NCI-H2107 treated with DMSO at 0.1 percent for 48 hours (cell line): ENCODE data around the gene QSOX2.

Experiments
- DNase-seq: peaks from one replicate; lab custom pipeline; 2025; ENCODE audit not compliant: unreplicated experiment; lab: John Stamatoyannopoulos, UW

QSOX2 gene

DNA sequence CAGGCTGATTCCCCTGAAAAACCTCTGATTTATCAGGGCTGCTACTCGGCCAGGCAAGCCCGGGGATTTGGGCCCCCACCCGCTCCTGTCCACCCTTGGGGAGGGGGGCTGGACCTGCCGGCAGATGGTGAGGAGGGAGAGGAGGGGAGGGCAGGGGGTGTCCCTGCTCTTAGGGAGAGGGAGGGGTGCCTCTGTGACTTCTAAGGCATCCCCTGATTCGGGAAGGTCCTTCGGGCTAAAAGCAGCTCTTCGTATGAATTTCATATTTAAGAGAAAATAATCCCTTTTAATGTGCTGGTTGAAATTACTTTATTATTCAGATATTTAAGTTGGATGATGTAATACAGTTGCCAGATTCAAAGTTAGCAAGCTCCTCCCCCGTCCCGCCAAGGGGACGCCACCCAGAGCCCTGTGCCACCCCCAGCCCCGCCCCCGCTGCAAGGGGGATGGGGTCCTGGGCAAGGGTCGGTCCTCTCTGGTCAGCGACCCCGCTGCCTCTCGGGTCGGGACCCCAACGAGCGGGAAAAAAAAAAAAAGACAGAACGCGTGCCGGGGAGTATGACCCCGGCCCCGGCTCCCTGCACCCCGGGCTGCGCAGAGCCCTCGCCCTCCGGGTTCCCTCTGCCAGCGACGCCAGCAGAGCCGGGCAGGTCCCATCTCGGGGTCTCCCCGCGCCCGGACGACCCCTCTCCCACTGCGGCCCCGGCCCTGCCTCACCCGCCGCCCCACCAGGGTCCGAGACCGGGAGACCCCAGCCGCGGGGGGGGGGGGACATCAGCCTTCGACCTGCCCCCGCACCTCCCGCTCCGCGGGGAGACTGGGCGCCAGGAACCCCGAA is 53.1 kb downstream of the QSOX2 start:
- DNase-seq = no peak

DNA sequence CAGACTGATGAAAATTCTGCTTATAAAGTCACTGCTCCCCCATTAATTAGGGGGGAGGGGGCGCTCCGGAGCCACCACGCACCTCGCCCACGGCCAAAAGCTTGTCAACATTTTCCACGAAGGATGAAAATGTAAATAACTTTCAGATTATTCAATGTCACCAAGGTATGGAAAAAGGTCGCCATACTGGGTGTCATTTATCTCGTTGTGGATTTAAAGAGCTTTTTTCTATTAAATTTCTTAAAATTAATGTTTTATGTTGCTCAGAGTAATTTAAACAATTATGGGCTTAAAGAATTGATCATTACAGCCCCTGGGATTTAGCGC is 53.7 kb downstream of the QSOX2 start:
- no peak for DNase-seq

DNA sequence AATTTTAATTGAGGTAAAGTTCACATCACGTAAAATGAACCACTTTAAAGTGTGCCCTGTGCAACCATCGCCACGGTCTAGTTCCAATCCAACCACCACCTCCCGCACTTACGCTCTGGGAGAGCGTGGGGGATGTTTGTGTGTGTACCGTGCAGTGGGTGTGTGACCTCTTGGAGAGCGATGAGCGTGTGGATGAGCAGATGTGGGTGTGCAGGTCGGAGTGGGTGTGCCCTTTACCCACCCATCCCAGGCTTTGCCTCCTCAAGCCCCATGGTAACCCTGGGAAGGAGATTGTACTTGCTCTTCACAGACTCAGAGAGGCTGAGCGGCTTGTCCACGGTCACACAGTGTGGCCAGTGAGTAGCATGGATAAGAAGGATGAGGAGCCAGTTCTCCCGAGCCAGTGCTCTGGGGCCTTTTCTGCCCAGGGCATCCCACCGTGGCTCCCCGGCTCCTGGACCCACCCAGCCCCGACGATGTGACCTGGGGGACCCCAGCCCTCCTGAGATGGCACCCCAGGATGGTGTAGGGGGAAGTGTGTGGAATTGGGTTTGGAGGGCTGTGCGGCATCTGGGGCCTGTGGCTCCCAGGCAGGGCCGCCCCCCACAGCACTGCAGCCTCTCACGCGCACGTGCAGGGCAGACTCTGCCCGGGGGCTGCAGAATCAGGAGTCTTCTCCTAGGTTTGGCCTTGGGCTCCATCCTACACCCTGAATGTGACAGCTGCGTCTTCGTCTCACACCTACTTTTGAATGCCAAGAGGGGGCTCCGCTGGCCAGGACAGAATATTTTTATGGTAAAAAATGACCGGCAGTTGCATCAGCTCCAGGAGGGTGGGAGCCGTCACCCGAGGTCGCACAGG is 54.3 kb downstream of the QSOX2 start:
- DNase-seq = no peak

DNA sequence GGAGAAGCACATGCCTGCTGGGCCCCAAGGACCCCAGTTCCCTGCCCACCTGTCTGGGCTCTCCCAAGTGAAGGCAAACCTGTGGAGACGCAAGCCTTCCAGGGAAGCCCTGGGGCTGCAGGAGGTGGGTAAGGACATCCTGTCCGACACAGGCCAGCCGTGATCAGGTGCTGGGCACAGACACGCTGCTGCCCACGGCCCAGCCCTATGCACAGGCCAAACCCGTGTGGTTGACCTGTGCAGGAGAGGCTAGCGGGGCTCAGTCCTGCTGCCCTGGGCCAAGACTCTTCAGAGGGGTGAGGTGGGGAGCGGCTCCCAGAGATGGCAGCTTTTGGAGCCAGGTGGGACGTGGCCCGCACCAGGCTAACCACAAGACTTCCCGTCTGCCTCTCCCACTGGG is 55.0 kb downstream of the QSOX2 start:
- no peak for DNase-seq

DNA sequence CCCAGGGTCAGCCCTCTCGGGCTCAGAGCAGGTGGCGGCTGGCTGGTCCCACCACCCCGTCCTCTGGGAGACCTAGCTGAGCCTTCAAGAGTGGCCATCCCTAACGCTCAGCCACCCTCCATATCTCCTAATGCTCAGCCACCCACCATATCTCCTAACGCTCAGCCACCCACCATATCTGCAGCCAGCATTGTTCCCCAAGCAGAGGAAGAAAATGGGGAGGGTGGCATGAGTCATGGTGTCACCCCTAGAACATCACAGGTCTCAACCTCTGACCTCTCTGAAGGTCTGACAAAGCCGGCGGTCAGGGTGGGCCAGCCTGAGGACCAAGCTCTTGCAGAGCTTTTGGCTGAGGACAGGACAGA is 55.4 kb downstream of the QSOX2 start:
- DNase-seq = no peak

DNA sequence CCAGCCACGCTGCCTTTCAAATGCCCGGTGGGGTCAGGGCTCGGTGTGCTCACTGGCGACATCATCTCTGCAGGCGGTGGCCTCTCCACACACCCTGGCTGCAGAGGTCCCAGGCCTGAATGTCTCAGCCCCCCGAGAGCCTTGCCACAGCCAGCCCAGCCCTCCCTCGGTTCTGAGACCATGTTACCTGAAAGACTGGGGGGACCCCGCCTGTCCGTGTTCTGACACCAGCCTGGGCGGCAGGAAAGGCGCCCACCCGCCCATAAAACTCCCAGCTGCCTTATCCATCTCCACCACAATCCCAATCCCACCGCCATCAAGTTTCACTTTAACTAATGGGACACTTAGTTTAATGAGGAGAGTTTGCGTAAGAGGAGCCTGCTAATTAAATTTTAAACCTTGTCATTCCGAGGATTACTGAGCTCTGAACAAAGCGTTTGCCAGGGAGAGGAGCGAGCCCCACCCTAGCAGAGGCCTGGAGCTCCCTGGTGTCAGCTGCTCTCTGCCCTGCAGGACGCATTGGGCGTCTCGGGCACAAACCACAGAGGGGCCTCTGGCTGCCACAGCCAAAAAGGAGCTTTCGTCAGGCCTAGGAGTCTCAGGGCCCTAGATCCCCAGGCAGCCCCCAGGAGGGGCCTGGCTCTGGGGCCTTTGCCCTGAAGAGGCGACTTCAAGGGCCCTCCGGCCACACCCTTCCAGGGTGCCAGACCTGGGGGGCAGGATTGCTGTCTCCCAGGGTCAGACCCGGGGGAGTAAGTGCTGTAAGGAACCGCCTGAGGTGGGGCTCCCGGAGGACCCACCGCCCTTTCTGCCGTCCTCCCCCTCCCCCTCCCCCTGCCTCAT is 56.0 kb downstream of the QSOX2 start:
- DNase-seq = no peak

DNA sequence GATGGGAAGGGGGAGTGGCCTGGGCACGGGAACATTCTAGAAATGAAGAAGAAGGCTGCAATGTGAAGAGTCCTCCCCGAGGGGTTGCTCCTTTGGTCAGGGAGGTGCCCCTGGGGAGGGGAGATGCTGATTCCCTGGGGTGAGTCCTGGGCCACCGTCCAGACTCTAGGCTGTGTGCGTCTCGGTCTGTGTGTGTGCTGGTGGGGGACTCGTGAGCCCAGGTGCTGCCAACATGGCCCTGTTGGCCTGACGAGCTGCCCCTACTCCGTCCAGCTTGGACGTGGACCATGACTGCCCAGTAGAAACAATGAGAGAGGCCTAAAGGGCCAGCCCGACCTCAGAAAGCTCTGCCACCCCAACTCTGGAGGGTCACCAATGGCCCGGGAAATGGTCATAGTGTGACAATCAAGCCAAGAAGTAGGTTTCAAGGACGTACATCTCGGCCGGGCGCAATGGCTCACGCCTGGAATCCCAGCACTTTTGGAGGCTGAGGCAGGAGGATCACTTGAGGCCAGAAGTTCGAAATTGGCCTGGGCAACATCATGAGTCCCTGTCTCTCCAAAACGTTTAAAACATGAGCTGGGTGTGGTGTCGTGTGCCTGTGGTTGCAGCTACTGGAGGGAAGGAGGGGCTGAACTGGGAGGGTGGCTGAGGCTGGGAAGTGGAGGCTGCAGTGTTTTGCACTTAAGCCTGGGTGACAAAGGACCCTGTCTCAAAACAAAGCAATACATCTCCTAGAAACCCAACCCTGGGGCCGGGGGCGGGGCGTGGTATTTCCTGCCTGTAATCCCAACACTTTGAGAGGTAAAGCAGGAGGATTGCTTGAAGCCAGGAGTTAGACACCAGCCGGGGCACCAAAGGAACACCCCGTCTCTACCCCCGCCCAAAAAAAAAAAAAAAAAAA is 57.7 kb downstream of the QSOX2 start:
- no peak for DNase-seq

DNA sequence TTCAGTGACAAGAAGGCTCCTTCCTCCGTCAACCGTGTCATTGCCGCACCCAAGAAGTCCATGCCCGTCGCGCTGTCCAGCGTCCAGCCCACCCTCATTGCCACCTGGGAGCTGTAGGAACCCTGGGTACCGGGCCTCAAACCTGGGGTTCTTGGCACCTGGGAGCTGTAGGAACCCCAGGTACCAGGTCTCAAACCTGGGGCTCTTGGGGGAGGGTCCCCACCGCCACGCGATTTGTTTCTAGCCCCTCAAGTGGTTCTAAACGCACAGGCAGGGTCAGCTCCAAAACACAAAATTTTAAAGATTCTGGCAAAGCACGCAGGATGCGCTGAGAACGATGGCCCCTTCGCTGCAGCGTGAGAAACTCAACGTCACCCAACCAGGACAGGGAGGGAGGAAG is 58.4 kb downstream of the QSOX2 start:
- no peak for DNase-seq

DNA sequence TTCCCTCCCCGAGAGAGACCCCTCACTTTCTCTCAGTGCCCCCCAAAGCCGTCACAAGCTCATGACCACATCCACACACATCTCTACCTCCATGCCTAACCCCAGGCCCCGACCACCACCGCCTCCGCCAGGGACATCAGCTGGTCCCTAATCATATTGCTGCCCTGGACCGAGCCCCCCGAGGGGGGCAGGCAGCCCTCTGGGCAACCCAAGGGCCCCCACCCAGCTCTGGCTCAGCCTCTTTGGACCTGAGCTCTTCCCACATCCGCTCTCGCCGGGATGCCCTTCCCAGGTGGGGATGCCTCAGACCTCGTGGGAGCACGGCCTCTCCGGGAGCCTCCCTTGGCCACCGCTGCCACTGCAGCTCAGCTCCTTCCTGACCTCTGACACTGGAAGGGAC is 59.2 kb downstream of the QSOX2 start:
- no peak for DNase-seq

DNA sequence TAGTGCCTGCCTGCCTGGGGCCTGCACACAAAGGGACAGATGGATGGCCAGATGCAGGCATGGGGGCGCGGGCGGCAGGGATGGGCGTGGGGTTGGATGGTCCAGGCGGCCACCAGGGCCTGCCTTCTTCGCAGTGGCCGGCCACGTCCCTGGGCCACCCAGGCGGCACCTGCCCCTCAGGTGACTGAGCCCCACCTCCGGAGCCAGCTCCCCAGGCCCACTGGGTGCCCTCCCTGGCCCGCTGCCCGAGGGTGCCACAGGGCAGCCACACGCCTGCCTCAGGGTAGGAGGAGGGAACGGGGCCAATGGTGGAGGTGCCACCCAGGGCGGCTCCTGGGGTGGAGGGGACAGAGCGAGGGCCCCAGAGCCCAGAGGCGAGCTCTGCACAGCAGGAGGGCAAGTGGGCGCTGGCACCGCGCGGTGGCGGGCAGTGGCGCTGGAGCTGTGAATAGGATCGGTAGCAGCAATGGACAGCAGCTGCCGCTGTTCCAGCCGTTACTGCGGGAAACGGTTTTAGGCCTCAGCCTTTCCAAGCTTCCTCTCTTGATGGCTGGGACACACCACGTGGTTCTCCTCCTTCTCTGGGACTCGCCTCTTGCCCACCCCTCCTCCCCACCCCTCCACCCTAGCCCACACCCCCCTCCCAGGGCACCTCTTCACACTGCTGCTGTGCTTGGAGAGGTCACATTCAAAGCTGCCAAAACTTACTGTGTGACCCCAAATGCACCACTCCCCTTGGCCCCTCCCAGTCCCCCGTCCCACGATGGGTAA is 59.8 kb downstream of the QSOX2 start:
- peak; percentile 33 for DNase-seq

DNA sequence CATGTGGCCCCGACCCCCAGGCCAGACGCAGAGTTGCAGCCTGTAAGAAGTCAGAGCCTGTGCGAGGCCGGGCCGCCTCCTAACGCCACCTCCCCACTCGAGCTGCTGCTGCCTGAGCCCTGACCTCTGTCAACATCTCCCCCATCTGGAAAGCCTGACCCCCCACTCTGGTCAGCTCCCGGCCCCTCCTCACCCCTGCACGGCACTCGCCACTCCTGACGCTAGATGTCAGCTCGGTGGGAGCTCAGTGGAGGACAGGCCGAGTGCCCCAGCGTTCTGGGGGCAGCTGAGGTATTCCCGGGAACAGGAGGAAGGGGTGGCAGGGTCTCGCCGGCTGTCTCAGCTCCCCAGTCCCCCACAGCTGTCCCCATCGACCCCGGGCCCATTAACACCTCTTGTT is 60.5 kb downstream of the QSOX2 start:
- DNase-seq = no peak

DNA sequence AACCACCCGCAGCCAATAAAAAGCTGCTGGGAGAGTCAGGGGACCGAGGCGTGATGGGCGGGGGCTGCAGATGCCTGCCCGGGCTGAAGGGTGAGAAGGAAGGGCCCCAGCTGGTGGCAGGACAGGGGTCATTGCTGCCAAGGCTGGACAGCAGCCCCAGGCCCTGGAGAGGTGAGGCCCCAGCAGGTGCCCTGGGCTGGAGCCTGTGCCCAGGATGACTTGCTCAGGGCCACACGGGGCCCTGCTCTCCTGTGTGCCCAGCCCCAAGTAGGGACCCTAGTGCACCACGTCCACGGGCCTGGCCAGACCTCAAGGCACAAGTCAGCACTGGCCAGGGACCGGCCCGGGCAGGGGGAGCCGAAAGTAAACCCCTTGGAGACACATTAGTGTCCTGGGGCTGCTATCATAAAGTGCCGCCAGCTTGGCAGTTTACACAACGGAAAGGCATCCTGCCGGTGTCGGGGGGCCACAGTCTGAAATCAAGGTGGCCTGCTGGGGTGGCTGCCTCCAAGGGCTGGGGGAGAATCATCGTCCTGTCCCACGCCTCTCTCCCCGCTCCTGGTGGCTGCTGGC is 62.7 kb downstream of the QSOX2 start:
- no peak for DNase-seq

DNA sequence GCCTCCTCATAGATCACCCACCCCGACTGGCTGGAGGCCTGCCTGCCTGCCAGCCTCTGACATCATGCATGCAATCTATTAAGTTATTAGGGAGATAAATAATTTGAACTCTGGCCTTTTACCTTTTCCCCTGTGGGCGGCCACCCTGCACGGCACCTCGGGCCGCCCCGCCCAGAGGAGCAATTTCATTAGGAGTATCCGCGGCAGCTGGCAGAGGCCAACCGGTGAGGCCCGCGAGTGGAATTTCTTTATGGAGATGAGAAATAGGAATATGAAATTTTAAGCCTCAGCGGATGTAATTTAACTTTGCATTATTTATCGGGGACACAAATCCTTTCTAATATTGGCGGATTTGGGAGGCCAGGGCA is 63.2 kb downstream of the QSOX2 start:
- DNase-seq = no peak

DNA sequence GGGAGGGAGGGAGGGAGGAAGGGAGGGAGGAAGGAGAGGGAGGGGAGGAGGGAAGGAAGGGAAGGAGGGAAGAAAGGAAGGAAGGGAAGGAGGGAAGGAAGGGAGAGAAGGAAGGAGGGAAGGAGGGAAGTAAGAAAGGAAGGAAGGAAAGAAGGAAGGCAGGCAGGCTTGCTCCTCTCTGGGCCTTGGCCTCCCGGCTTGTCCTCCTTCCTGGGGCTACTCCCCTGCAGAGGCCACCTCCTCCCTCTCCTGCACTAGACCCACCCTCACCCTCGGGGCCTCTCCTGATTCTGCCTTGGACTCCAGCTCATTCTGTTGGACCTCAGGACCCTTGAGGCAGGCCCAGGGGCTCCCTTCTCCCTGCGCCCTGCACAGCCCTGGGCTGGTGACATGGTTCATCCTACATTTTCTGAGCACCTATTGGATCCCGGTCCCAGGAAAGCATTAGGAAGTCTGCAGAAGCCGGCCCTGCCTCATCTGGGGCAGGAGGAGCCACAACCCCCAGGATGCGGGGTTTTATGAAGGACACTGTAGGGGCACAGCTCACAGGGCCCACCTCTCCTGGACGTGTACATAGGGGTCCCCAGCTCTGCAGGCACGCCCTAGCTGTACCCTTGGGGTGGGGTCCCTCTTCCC is 63.7 kb downstream of the QSOX2 start:
- no peak for DNase-seq

DNA sequence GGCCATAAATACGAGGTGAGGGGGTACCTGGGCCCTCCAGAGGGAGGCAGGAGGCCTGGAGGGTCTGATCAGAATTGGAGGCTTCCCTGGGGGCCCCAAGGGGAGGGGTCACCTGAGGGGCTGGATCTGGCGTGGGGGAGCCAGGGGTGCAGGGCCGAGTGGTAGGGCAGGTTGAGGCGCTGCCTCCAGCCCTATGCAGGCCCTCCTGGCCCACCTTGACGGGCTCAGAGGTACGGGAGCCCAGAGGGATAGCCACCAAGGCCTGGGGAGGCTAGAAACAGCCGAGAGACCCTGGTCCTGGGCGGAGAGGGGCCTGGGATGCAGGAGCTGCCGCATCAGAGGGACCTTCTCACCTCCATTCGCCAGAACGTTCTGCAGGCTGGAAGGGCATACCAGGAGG is 65.0 kb downstream of the QSOX2 start:
- DNase-seq = no peak

DNA sequence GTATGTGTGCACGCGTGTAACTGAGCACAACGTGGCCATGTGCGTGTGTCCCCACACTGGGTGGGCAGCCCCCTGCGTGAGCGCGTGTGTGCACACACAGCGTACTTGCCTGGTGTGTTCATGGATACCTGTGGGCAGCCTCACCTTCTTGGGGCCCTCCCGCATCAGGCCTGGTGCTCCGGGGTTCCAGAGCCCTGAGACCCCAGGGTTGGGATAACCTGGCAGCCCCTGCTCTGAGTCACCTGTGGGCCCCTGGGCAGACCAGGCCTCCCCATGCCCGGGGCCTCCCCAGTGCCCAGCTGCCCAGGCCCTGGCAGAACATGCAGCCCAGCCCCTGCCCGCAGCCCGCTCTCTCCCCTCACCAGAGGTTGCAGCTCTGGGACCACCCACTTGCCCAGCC is 65.9 kb downstream of the QSOX2 start:
- no peak for DNase-seq

DNA sequence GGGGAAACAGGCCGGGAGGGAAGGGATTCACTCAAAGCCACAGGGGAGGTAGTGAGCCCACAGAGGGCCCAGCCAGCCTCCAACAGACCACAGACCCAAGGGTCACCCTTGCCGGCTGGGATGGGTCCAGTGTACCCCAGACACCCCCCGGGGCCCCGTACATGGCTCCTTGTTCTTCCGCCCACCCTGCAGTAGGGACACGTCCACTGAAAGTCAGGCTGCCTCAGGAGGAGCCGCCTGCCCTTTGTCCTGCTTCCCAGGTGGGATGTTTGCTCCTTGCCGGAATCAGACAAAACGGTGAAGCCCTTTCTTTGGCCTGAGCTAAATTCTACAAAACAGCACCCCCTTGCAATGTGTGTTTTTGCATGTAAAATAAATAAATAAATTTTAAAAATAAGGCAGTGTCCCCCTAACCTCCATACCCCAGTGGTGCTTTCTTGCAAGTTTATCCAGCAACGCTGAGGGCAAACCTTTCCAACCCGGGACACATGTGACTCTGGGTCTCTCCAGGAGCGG is 66.5 kb downstream of the QSOX2 start:
- no peak for DNase-seq

DNA sequence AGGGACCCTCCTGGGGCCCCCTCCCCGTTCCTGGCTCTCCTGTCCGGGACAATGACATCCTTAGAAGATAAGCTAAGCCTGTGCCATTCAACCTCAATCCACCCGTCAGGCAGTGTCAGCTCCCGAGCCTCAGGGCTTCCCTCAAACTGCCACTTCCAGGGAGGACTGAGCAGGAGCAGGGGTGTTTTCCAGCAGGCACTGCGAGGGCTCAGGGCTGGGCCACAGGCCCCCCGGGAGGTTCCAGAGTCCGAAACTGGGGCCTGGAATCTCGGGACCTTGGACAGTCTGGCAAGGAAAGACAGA is 66.9 kb downstream of the QSOX2 start:
- no peak for DNase-seq
